HG03432 (cell line): ENCODE results near the gene FOCAD.

Experiments
- ATAC-seq: cut with Tn5 transposase; IDR thresholded peaks from one replicate; pipeline ENCODE4 v1.9.1; 2021; ENCODE audit warnings: mild to moderate bottlenecking, moderate library complexity; ENCODE audit not compliant: unreplicated experiment

FOCAD gene

GRCh38 chr9:20997503-20998076 is 313.5 kb downstream of the FOCAD start:
- peak; percentile 82 for ATAC-seq

GRCh38 chr9:21001581-21001980 is 317.5 kb downstream of the FOCAD start:
- ATAC-seq = no peak

- ATAC-seq = no peak
Observed at GRCh38 chr9:21002040-21002439, 318.0 kb downstream of the FOCAD start.

GRCh38 chr9:21015129-21015815 is 331.2 kb downstream of the FOCAD start:
- no peak for ATAC-seq

- no peak for ATAC-seq
Observed at GRCh38 chr9:21015995-21016394, 331.9 kb downstream of the FOCAD start.

GRCh38 chr9:21016701-21017491 is 332.8 kb downstream of the FOCAD start:
- ATAC-seq = no peak

GRCh38 chr9:21018177-21018576 is 334.1 kb downstream of the FOCAD start:
- no peak for ATAC-seq

GRCh38 chr9:21023861-21024260 is 339.8 kb downstream of the FOCAD start:
- ATAC-seq = no peak

- no peak for ATAC-seq
Observed at GRCh38 chr9:21027295-21027694, 343.2 kb downstream of the FOCAD start.

- no peak for ATAC-seq
Observed at GRCh38 chr9:21028466-21028865, 344.4 kb downstream of the FOCAD start.

GRCh38 chr9:21029661-21030060 is 345.6 kb downstream of the FOCAD start:
- no peak for ATAC-seq

GRCh38 chr9:21030389-21031035 is 346.5 kb downstream of the FOCAD start:
- ATAC-seq = peak; percentile 80

GRCh38 chr9:21031091-21031807 is 347.2 kb downstream of the FOCAD start, which contains the start of gene HACD4:
Gene HACD4 (minus strand): TSS chr9:21031640. CDS start chr9:21031590, 50 bp downstream.
- peak; percentile 82 for ATAC-seq

- no peak for ATAC-seq
Observed at GRCh38 chr9:21031808-21032183, 347.7 kb downstream of the FOCAD start.

- ATAC-seq = no peak
Observed at GRCh38 chr9:21037278-21037677, 353.2 kb downstream of the FOCAD start.

- no peak for ATAC-seq
Observed at GRCh38 chr9:21039302-21039701, 355.2 kb downstream of the FOCAD start.

GRCh38 chr9:21042466-21042865 is 358.4 kb downstream of the FOCAD start:
- ATAC-seq = no peak

- no peak for ATAC-seq
Observed at GRCh38 chr9:21043841-21044240, 359.8 kb downstream of the FOCAD start.
